Measurements from ENCODE around the gene HECW1. TPM values are rescaled to one million over a fixed set of nuclear protein-coding genes. Genes with fewer than 3 reads are reported as not detected.

The HECW1 gene
- total RNA-seq, 1 donor from 2014 or later: 1.6 TPM

DNA sequence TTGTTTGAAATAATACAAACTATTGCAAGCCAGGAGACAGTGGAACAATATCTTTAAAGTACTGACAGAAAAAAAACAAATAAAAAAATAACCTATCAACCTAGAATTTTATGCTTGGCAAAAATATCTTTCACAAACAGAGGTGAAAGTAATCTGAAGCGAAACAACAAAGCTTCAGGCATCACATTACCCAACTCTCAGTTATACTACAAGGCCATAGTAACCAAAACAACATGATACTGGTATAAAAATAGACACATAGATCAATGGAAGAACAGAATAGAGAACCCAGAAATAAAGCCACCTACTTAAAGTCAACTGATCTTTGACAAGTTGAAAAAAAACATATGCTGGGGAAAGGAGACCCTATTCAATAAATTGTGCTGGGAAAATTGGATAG is 26.5 kb upstream of the HECW1 start:
- Histone ChIP-seq H3K9me3 (no peaks in the 10 kb centered on the region), H3K27me3 (no peaks in the 10 kb centered on the region), H3K36me3 (no peaks in the 10 kb centered on the region), H3K4me3 (no peak overlapping the region), H3K27ac (no peak overlapping the region), H3K4me1 (no peaks in the 10 kb centered on the region)
- no peak for ATAC-seq
- intact Hi-C loops (cut with DNase I): no loop called here
- TF ChIP-seq, protein P1, sequence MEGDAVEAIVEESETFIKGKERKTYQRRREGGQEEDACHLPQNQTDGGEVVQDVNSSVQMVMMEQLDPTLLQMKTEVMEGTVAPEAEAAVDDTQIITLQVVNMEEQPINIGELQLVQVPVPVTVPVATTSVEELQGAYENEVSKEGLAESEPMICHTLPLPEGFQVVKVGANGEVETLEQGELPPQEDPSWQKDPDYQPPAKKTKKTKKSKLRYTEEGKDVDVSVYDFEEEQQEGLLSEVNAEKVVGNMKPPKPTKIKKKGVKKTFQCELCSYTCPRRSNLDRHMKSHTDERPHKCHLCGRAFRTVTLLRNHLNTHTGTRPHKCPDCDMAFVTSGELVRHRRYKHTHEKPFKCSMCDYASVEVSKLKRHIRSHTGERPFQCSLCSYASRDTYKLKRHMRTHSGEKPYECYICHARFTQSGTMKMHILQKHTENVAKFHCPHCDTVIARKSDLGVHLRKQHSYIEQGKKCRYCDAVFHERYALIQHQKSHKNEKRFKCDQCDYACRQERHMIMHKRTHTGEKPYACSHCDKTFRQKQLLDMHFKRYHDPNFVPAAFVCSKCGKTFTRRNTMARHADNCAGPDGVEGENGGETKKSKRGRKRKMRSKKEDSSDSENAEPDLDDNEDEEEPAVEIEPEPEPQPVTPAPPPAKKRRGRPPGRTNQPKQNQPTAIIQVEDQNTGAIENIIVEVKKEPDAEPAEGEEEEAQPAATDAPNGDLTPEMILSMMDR (IDR thresholded peaks at IDR 0.05): no peak
- DNase-seq: no peak

GRCh38 chr7:43092819-43093218 is 19.6 kb upstream of the HECW1 start:
- no peaks in the 10 kb centered on the region for H3K4me1 ChIP-seq
- H3K36me3 ChIP-seq: no peaks in the 10 kb centered on the region
- no peaks in the 10 kb centered on the region for H3K9me3 ChIP-seq
- DNase-seq (no peak), ATAC-seq (no peak)
- intact Hi-C loops (cut with DNase I): no loop called here
- H3K4me3 ChIP-seq: no peak overlapping the region
- no peaks in the 10 kb centered on the region for H3K27me3 ChIP-seq
- H3K27ac ChIP-seq: no peak overlapping the region
- TF ChIP-seq, protein P1 (IDR thresholded peaks at IDR 0.05): no peak

GRCh38 chr7:43096875-43097274 is 15.6 kb upstream of the HECW1 start:
- no peaks in the 10 kb centered on the region for H3K36me3 ChIP-seq
- no peak for ATAC-seq
- no peak overlapping the region for H3K27ac ChIP-seq
- no peaks in the 10 kb centered on the region for H3K27me3 ChIP-seq
- no peak overlapping the region for H3K4me3 ChIP-seq
- DNase-seq: no peak
- no peaks in the 10 kb centered on the region for H3K9me3 ChIP-seq
- intact Hi-C loops (cut with DNase I): no loop called here
- no peaks in the 10 kb centered on the region for H3K4me1 ChIP-seq
- TF ChIP-seq, protein P1 (IDR thresholded peaks at IDR 0.05): no peak

DNA sequence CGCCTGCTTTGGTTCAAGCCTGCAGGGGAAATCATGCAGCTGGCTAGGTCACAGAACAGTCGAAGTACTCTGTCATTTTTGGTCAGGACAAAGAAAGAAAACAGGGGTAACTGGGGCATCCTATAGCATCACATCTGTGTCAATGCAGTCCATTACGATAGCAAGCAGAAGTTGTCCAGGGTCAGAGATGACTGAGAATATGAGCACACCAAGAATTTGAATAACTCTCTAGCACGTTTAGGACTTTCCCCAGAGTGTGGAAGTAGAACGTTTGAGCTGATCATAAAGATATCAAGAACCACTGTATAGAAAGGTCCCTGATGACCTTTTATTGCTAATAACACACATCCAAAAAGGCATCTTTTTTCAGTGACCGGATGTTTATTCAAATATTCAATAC is 12.7 kb upstream of the HECW1 start:
- intact Hi-C loops (cut with DNase I): no loop called here
- no peak for DNase-seq
- TF ChIP-seq, protein P1 (IDR thresholded peaks at IDR 0.05): no peak
- Histone ChIP-seq H3K9me3 (no peaks in the 10 kb centered on the region), H3K27me3 (no peaks in the 10 kb centered on the region), H3K27ac (no peak overlapping the region), H3K4me1 (no peaks in the 10 kb centered on the region), H3K4me3 (no peak overlapping the region), H3K36me3 (no peaks in the 10 kb centered on the region)
- ATAC-seq: no peak

GRCh38 chr7:43104874-43105520 is 7.5 kb upstream of the HECW1 start:
- H3K27me3 ChIP-seq: peaks cover 14% of the 10 kb centered on the region
- no peak overlapping the region for H3K4me3 ChIP-seq
- no peak overlapping the region for H3K27ac ChIP-seq
- TF ChIP-seq, protein P1 (IDR thresholded peaks at IDR 0.05): no peak
- no peak for ATAC-seq
- DNase-seq: no peak
- no peaks in the 10 kb centered on the region for H3K9me3 ChIP-seq
- intact Hi-C loops (cut with DNase I): no loop called here
- no peaks in the 10 kb centered on the region for H3K4me1 ChIP-seq
- H3K36me3 ChIP-seq: no peaks in the 10 kb centered on the region
